AG04449 (cell line): ENCODE data around the gene PCNX1.

Experiments
- CTCF ChIA-PET: fragments of 350-600 bp; formaldehyde crosslinking; extraction: SDS; loops from one replicate; lab custom pipeline; 2021; ENCODE audit warnings: antibody characterized with exemption; lab: Yijun Ruan, JAX
- POLR2A ChIA-PET: fragments of 400-600, 350-600 bp; formaldehyde crosslinking; extraction: SDS; loops from one replicate; lab custom pipeline; 2020; ENCODE audit warnings: antibody characterized with exemption, inconsistent platforms; lab: Yijun Ruan, JAX
- DNase-seq: peaks from one replicate; pipeline ENCODE4 v3.0.0-alpha.2; 2010; ENCODE audit warnings: low read depth, low spot score
- H3K4me3 ChIP-seq: 2 replicates; pipeline ENCODE4 v1.5.1; 2011; ENCODE audit warnings: low read depth, mild to moderate bottlenecking, control low read depth, low read length
- TF ChIP-seq, protein P1 (sequence below): IDR thresholded peaks from one replicate; pipeline ENCODE4 v1.5.1; 2011; ENCODE audit warnings: mild to moderate bottlenecking, moderate library complexity, low read length, control low read depth, inconsistent platforms; ENCODE audit not compliant: insufficient read depth; ENCODE audit errors: missing control alignments

Gene PCNX1

GRCh38 chr14:70943838-70944237, 36.6 kb downstream of the PCNX1 start:
- POLR2A ChIA-PET: no interaction called here
- no peak overlapping the region for H3K4me3 ChIP-seq
- CTCF ChIA-PET: interaction anchor here (1.1 to 1.6 kb wide), 2 partner anchors 12 to 126 kb away, joined by 3 to 7 read pairs; no protein-coding TSS in a partner anchor
- TF ChIP-seq, protein P1, sequence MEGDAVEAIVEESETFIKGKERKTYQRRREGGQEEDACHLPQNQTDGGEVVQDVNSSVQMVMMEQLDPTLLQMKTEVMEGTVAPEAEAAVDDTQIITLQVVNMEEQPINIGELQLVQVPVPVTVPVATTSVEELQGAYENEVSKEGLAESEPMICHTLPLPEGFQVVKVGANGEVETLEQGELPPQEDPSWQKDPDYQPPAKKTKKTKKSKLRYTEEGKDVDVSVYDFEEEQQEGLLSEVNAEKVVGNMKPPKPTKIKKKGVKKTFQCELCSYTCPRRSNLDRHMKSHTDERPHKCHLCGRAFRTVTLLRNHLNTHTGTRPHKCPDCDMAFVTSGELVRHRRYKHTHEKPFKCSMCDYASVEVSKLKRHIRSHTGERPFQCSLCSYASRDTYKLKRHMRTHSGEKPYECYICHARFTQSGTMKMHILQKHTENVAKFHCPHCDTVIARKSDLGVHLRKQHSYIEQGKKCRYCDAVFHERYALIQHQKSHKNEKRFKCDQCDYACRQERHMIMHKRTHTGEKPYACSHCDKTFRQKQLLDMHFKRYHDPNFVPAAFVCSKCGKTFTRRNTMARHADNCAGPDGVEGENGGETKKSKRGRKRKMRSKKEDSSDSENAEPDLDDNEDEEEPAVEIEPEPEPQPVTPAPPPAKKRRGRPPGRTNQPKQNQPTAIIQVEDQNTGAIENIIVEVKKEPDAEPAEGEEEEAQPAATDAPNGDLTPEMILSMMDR: no peak
- DNase-seq: no peak

- POLR2A ChIA-PET: no interaction called here
- H3K4me3 ChIP-seq: no peak overlapping the region
- TF ChIP-seq, protein P1: no peak
- CTCF ChIA-PET: no interaction called here
- no peak for DNase-seq
Observed at GRCh38 chr14:70947739-70948138, 40.5 kb downstream of the PCNX1 start.

DNA sequence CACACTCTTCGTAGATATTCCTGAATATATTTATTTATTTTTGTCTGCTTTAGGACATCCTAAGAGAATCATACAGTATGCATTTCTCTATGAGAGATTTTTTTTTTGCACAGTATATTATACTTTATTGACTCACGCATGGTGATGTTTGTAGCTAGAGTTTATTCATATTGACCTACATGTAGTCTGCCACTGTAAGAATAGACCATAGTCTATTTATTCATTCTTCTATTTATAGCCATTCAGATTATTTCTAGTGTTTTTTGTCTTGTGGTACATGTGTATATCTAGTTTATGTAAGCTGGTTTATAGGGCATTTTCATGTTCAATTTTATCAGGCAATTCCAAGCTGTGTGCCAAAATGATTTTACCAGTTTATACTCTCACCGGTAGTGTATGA, 45.2 kb downstream of the PCNX1 start:
- POLR2A ChIA-PET: no interaction called here
- CTCF ChIA-PET: interaction anchor here (1.0 to 4.8 kb wide), 5 partner anchors 20 to 133 kb away, joined by 3 to 90 read pairs (median 3); no protein-coding TSS in a partner anchor

GRCh38 chr14:70954068-70954467, 46.8 kb downstream of the PCNX1 start:
- no peak overlapping the region for H3K4me3 ChIP-seq
- TF ChIP-seq, protein P1: no peak
- DNase-seq: no peak
- ChIA-PET POLR2A (interaction anchor here (1.3 kb wide), 1 partner anchor 47 kb away, joined by 4 read pairs; the partner anchor contains the start of gene PCNX1), CTCF (interaction anchor here (0.9 to 4.8 kb wide), 6 partner anchors 9 to 135 kb away, joined by 3 to 90 read pairs (median 6); no protein-coding TSS in a partner anchor)

More for the DNA sequence above, 45.2 kb downstream of the PCNX1 start:
- TF ChIP-seq, protein P1: no peak
- no peak for DNase-seq
- no peak overlapping the region for H3K4me3 ChIP-seq

GRCh38 chr14:70955543-70956480, 48.6 kb downstream of the PCNX1 start:
- POLR2A ChIA-PET: no interaction called here
- no peak overlapping the region for H3K4me3 ChIP-seq
- CTCF ChIA-PET: interaction anchor here (0.7 to 4.8 kb wide), 12 partner anchors 12 to 146 kb away, joined by 3 to 90 read pairs (median 4); no protein-coding TSS in a partner anchor
- TF ChIP-seq, protein P1: peak; percentile 62
- no peak for DNase-seq

DNA sequence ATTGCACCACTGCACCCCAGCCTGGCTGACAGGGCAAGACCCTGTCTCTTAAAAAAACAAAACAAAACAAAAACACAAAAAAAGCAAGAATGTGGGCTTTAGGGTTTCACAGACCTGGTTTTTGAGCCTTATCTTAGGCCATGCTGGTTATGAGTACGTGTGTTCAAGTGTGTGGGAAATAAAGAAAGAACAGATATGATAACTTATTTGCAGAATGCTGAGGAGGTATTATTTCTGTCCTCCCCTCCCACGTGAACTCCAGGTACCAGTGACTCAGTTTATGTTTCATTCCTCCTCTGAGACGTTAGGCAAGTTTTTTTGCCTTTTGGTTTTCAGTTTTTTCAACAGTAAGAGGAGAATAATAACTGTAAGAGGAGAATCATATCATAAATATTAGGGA, 49.3 kb downstream of the PCNX1 start:
- DNase-seq: no peak
- no peak overlapping the region for H3K4me3 ChIP-seq
- TF ChIP-seq, protein P1: no peak
- ChIA-PET CTCF (interaction anchor here (1.0 to 4.8 kb wide), 6 partner anchors 11 to 137 kb away, joined by 3 to 90 read pairs (median 9); no protein-coding TSS in a partner anchor), POLR2A (no interaction called here)
